GM23248 (cell line): ENCODE results near the gene ADAM8. TPM values are rescaled to one million over a fixed set of nuclear protein-coding genes. Genes with fewer than 3 reads are reported as not detected.

Experiments
- DNase-seq: peaks from one replicate; pipeline ENCODE4 v3.0.0-alpha.2; 2015
- H2AFZ ChIP-seq: fragments of 200-600 bp; sonication (generic); 2 replicates; pipeline ENCODE4 v1.6.1; 2016; ENCODE audit warnings: antibody characterized with exemption
- H3F3A ChIP-seq: fragments of 200-600 bp; sonication (generic); 2 replicates; pipeline ENCODE4 v1.6.1; 2016; ENCODE audit warnings: mild to moderate bottlenecking, antibody characterized with exemption, mixed run types; ENCODE audit not compliant: insufficient read depth
- H3K27ac ChIP-seq: fragments of 200-600 bp; sonication (generic); 2 replicates; pipeline ENCODE4 v1.5.1; 2016; ENCODE audit warnings: mild to moderate bottlenecking
- H3K27me3 ChIP-seq: fragments of 200-600 bp; sonication (generic); replicated peaks from 2 replicates; pipeline ENCODE4 v1.6.1; 2016; ENCODE audit warnings: mild to moderate bottlenecking; ENCODE audit not compliant: insufficient read depth
- H3K36me3 ChIP-seq: fragments of 200-600 bp; sonication (generic); 2 replicates; pipeline ENCODE4 v1.6.1; 2016; ENCODE audit warnings: low read depth, mild to moderate bottlenecking
- H3K4me1 ChIP-seq: fragments of 200-600 bp; sonication (generic); 2 replicates; pipeline ENCODE4 v1.6.1; 2016; ENCODE audit warnings: mild to moderate bottlenecking; ENCODE audit not compliant: insufficient read depth
- H3K4me2 ChIP-seq: fragments of 200-600 bp; sonication (generic); one replicate; pipeline ENCODE4 v1.6.1; 2016; ENCODE audit warnings: mild to moderate bottlenecking; ENCODE audit not compliant: unreplicated experiment
- H3K4me3 ChIP-seq: fragments of 200-600 bp; sonication (generic); 2 replicates; pipeline ENCODE4 v1.5.1; 2016; ENCODE audit warnings: mild to moderate bottlenecking
- H3K79me2 ChIP-seq: fragments of 200-600 bp; sonication (generic); 2 replicates; pipeline ENCODE4 v1.6.1; 2016; ENCODE audit warnings: mild to moderate bottlenecking; ENCODE audit not compliant: insufficient read depth
- H3K9ac ChIP-seq: fragments of 200-600 bp; sonication (generic); 2 replicates; pipeline ENCODE4 v1.6.1; 2016; ENCODE audit warnings: mild to moderate bottlenecking
- H3K9me2 ChIP-seq: fragments of 200-600 bp; sonication (generic); 2 replicates; pipeline ENCODE4 v1.6.1; 2016; ENCODE audit warnings: mixed run types, mild to moderate bottlenecking, moderate library complexity; ENCODE audit not compliant: insufficient read depth
- H3K9me3 ChIP-seq: fragments of 200-600 bp; sonication (generic); one replicate; pipeline ENCODE4 v1.6.1; 2017; ENCODE audit warnings: low read depth
- H4K20me1 ChIP-seq: fragments of 200-600 bp; sonication (generic); 2 replicates; pipeline ENCODE4 v1.6.0; 2016; ENCODE audit not compliant: insufficient read depth
- EZH2 ChIP-seq: fragments of 200-600 bp; sonication (generic); IDR thresholded peaks from 2 replicates; pipeline ENCODE4 v1.6.1; 2018; ENCODE audit warnings: antibody characterized with exemption, mild to moderate bottlenecking; ENCODE audit not compliant: insufficient read depth, poor library complexity, severe bottlenecking
- EZH2phosphoT487 ChIP-seq: fragments of 200-600 bp; sonication (generic); IDR thresholded peaks from 2 replicates; pipeline ENCODE4 v1.6.1; 2018; ENCODE audit warnings: antibody characterized with exemption, moderate library complexity, mild to moderate bottlenecking, low read depth; ENCODE audit not compliant: insufficient read depth
- WGBS, 2 experiments: methylation state at CpG; one replicate each; pipeline ENCODE4 v1.1.6; 2015 to 2017; ENCODE audit warnings: low lambda C conversion rate in 2 of 2, low coverage in 1 of 2; ENCODE audit errors: missing lambda C conversion rate in 2 of 2; 5-methylcytosine and 5-hydroxymethylcytosine counted together
- in situ Hi-C: fragments of 300-500 bp; cut with MboI; formaldehyde crosslinking; loops from 2 replicates; pipeline ENCODE4 v1.15.0; 2020
- polyA plus RNA-seq: library from polyadenylated mRNA; unstranded; fragments of >200 nt; fragmentation: Nextera tagmentation; extraction: Ambion mirVana; gene quantifications from 2 replicates; pipeline ENCODE4 v1.2.1, GENCODE V29; 2016
- total RNA-seq: library from RNA; depleted of rRNA; stranded (reverse); fragments of >200 nt; shearing (Covaris generic); gene quantifications from 2 replicates; pipeline ENCODE4 v1.2.3, GENCODE V29; 2014

ADAM8 gene
- total and polyA plus RNA-seq, 2 experiments from 2014 or later = 0.76 TPM; not detected in 1

GRCh38 chr10:133258818-133259601, 17.7 kb downstream of the ADAM8 start:
- in situ Hi-C loops = no loop called here
- Histone ChIP-seq H3K79me2 (no peaks in the 10 kb centered on the region), H3K4me2 (peak overlapping the region; percentile 14), H3K4me3 (no peak overlapping the region), H3F3A (peaks cover 9% of the 10 kb centered on the region), H3K27me3 (no peaks in the 10 kb centered on the region), H2AFZ (0 out of 2 replicates have a peak overlapping the region, but pooled peaks have one; percentile 13), H3K27ac (peak overlapping the region; percentile 77), H3K9ac (peak overlapping the region; percentile 54), H3K9me3 (no peaks in the 10 kb centered on the region), H3K36me3 (no peaks in the 10 kb centered on the region), H3K9me2 (no peaks in the 10 kb centered on the region), H3K4me1 (peaks cover 16% of the 10 kb centered on the region), H4K20me1 (no peaks in the 10 kb centered on the region)
- no peak for TF ChIP-seq EZH2phosphoT487
- no peak for TF ChIP-seq EZH2
- peak; percentile 100 for DNase-seq
- WGBS, 2 experiments = 30 to 33% methylated on average over 20 to 24 of the region's 24 CpGs

- H2AFZ ChIP-seq = no peak overlapping the region
- H3K9me2 ChIP-seq = no peaks in the 10 kb centered on the region
- H3K79me2 ChIP-seq = no peaks in the 10 kb centered on the region
- H3K4me3 ChIP-seq = no peak overlapping the region
- no peaks in the 10 kb centered on the region for H4K20me1 ChIP-seq
- H3K9ac ChIP-seq = no peak overlapping the region
- TF ChIP-seq EZH2phosphoT487 = no peak
- TF ChIP-seq EZH2 = no peak
- no peak overlapping the region for H3K4me2 ChIP-seq
- 83 to 86% methylated on average over 12 to 21 of the region's 21 CpGs for WGBS, 2 experiments
- in situ Hi-C loops = no loop called here
- H3K27me3 ChIP-seq = no peaks in the 10 kb centered on the region
- peaks cover 16% of the 10 kb centered on the region for H3K4me1 ChIP-seq
- DNase-seq = no peak
- no peaks in the 10 kb centered on the region for H3K36me3 ChIP-seq
- H3K27ac ChIP-seq = no peak overlapping the region
- H3K9me3 ChIP-seq = no peaks in the 10 kb centered on the region
- H3F3A ChIP-seq = peaks cover 9% of the 10 kb centered on the region
Observed at GRCh38 chr10:133258066-133258817, 18.4 kb downstream of the ADAM8 start.

- H3K79me2 ChIP-seq = no peaks in the 10 kb centered on the region
- TF ChIP-seq EZH2phosphoT487 (no peak), EZH2 (no peak)
- H3K4me3 ChIP-seq = no peak overlapping the region
- no peaks in the 10 kb centered on the region for H4K20me1 ChIP-seq
- peak; percentile 29 for DNase-seq
- H2AFZ ChIP-seq = no peak overlapping the region
- H3K9ac ChIP-seq = no peak overlapping the region
- no peak overlapping the region for H3K27ac ChIP-seq
- H3K4me2 ChIP-seq = no peak overlapping the region
- H3K9me2 ChIP-seq = no peaks in the 10 kb centered on the region
- peaks cover 9% of the 10 kb centered on the region for H3F3A ChIP-seq
- no peaks in the 10 kb centered on the region for H3K27me3 ChIP-seq
- 43 to 47% methylated on average over 20 to 27 of the region's 27 CpGs for WGBS, 2 experiments
- peaks cover 16% of the 10 kb centered on the region for H3K4me1 ChIP-seq
- no peaks in the 10 kb centered on the region for H3K9me3 ChIP-seq
- in situ Hi-C loops = no loop called here
- no peaks in the 10 kb centered on the region for H3K36me3 ChIP-seq
Observed at GRCh38 chr10:133257489-133258065, 19.1 kb downstream of the ADAM8 start.

- Histone ChIP-seq H3K9ac (no peak overlapping the region), H3K4me1 (peaks cover 16% of the 10 kb centered on the region), H3K79me2 (no peaks in the 10 kb centered on the region), H4K20me1 (no peaks in the 10 kb centered on the region), H3K4me3 (no peak overlapping the region), H3K27ac (no peak overlapping the region), H3K27me3 (peaks cover 2% of the 10 kb centered on the region), H3K36me3 (no peaks in the 10 kb centered on the region), H3K9me3 (no peaks in the 10 kb centered on the region), H2AFZ (no peak overlapping the region), H3K4me2 (no peak overlapping the region), H3K9me2 (no peaks in the 10 kb centered on the region), H3F3A (peaks cover 8% of the 10 kb centered on the region)
- 91 to 97% methylated on average over 14 to 15 of the region's 15 CpGs for WGBS, 2 experiments
- TF ChIP-seq EZH2 = no peak
- no peak for TF ChIP-seq EZH2phosphoT487
- in situ Hi-C loops = no loop called here
- DNase-seq = no peak
Observed at GRCh38 chr10:133255323-133255722, 21.3 kb downstream of the ADAM8 start.
